GM10266 (cell line): ENCODE data around the gene CEP192.
"Not testable (repeated sequence)": the region's sequence is repeated elsewhere in the genome, so short reads cannot be mapped to it uniquely, and the experiment has no call there.

ENCODE experiments used
- DNase-seq: peaks from one replicate; pipeline ENCODE4 v3.0.0; 2012; ENCODE audit errors: extremely low spot score
- CTCF ChIP-seq: IDR thresholded peaks from 2 replicates; pipeline ENCODE4 v1.5.1; 2012; ENCODE audit warnings: mild to moderate bottlenecking, low read depth; ENCODE audit not compliant: control insufficient read depth, insufficient read depth; ENCODE audit errors: missing control alignments

CEP192 gene

GRCh38 chr18:13051950-13052349, 60.8 kb downstream of the CEP192 start:
- TF ChIP-seq CTCF: no peak
- DNase-seq: no peak

DNA sequence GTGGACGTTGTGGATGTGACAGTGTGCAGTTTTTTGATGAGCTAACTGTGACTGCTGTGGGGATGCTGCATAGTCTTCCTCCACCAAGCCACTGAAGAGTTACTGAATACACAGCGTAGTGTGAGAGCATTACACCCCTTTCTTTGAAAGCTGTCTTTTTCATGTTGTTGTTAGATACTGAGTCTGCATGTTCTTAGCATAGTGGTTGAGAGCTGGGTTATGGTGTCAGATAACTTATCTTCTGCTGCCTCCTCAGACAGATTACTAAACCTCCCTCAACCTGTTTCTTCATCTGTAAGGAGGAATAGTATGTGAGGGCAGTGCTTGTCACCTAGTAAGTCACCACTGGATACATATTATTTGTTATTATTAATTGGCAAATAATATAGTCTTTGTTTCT, 63.2 kb downstream of the CEP192 start:
- no peak for DNase-seq
- no peak for TF ChIP-seq CTCF

GRCh38 chr18:13061630-13062189, 70.5 kb downstream of the CEP192 start:
- TF ChIP-seq CTCF: no peak
- no peak for DNase-seq

DNA sequence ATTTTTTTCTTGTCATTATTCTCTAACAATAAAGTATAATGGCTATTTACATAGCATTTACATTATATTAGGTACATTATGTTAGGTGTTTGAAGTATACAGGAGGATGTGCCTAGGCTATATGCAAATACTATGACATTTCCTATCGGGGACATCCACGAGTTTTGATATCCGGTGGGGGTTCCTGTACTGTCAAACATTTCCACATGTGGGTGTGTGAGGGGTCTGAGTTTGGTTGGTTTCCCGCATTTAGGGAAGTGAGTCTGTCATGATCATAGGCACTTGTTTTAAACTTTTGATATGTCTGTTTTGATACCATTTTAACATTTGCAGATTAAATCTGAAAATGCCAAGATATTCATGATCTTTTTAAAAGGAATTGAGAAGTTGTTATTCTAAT, 76.0 kb downstream of the CEP192 start:
- DNase-seq: no peak
- TF ChIP-seq CTCF: no peak

DNA sequence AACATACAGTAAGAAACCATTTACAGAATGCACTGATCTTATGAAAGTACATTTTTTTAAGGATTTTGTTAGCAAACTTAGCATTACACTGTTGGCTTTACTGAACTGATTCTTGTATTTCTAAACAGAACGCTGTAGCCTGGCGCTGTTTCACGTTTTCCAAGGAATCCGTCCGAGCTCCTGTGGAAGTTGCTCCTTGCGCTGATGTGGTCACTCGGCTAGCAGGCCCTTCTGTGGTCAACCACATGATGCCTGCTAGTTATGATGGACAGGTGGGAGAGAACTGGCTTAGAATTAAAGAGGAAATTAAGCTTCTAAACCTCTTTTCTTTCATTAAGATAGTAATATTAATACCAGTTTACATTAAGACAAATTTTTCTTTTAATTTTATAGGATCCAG, 76.8 kb downstream of the CEP192 start:
- DNase-seq: no peak
- TF ChIP-seq CTCF: no peak

DNA sequence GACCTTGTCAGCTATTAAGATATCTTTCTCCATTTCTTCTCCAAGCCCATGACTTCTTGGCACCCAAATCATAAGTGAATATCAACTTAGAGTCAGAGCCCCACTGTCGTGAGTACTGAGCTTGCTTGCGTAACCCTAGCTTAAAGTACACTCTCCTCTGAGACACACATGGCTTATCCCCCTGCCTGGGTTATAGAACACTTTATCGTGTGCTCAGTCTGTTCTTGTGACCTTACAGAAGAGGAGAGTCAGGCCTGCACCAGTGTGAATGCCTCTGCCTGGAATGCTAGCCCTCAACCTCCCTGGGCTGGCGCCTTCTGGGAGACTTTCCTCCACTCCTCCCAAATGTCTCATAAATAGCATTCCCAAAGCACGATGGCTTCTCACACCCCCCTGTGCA, 79.3 kb downstream of the CEP192 start:
- no peak for TF ChIP-seq CTCF
- no peak for DNase-seq

- DNase-seq: no peak
- no peak for TF ChIP-seq CTCF
Observed at GRCh38 chr18:13076886-13077285, 85.7 kb downstream of the CEP192 start.

GRCh38 chr18:13077473-13077872, 86.3 kb downstream of the CEP192 start:
- no peak for DNase-seq
- TF ChIP-seq CTCF: no peak

GRCh38 chr18:13078065-13078464, 86.9 kb downstream of the CEP192 start:
- DNase-seq: not testable (repeated sequence)
